ENCODE measurements around the gene GTF2H4. TPM values are rescaled to one million over a fixed set of nuclear protein-coding genes. Genes with fewer than 3 reads are reported as not detected.
"Not testable (repeated sequence)": the region's sequence is repeated elsewhere in the genome, so short reads cannot be mapped to it uniquely, and the experiment has no call there.

GTF2H4 gene
- total RNA-seq, 1 donor from 2014 or later = 65.3 TPM

- no peak for DNase-seq (ENCODE audit: low spot score)
- Mint-ChIP-seq H3K27ac (peak overlapping the region; percentile 72), H3K4me1 (ENCODE audit: low read depth) (peaks cover 22% of the 10 kb centered on the region), H3K4me3 (peak overlapping the region; percentile 99), H3K27me3 (ENCODE audit: insufficient read depth) (no peaks in the 10 kb centered on the region), H3K36me3 (ENCODE audit: low read depth) (peaks cover 29% of the 10 kb centered on the region), H3K9me3 (no peaks in the 10 kb centered on the region)
- intact Hi-C loops (cut with micrococcal nuclease) = loop anchor here (1.0 to 5.0 kb wide), 8 partner anchors 23 to 563 kb away; partner anchors contain the start of genes C6orf136, DHX16, NRM and PPP1R18
Measured at GRCh38 chr6:30908700-30909099, 693 bp downstream of the GTF2H4 start.

- H3K4me3 Mint-ChIP-seq = peak overlapping the region; percentile 38
- DNase-seq (ENCODE audit: low spot score); H3K27me3 Mint-ChIP-seq (ENCODE audit: insufficient read depth); intact Hi-C loops (cut with micrococcal nuclease); H3K27ac Mint-ChIP-seq; H3K9me3 Mint-ChIP-seq: not testable (repeated sequence)
- H3K4me1 Mint-ChIP-seq (ENCODE audit: low read depth) = peaks cover 33% of the 10 kb centered on the region
- H3K36me3 Mint-ChIP-seq (ENCODE audit: low read depth) = peaks cover 29% of the 10 kb centered on the region
Measured at GRCh38 chr6:30910473-30910872, 2.5 kb downstream of the GTF2H4 start.

GRCh38 chr6:30912746-30913520 lies 4.9 kb downstream of the GTF2H4 start:
- H3K36me3 Mint-ChIP-seq (ENCODE audit: low read depth) = peaks cover 43% of the 10 kb centered on the region
- no peaks in the 10 kb centered on the region for H3K27me3 Mint-ChIP-seq (ENCODE audit: insufficient read depth)
- no peaks in the 10 kb centered on the region for H3K9me3 Mint-ChIP-seq
- H3K4me3 Mint-ChIP-seq = peak overlapping the region; percentile 94
- intact Hi-C loops (cut with micrococcal nuclease) = no loop called here
- no peak for DNase-seq (ENCODE audit: low spot score)
- H3K4me1 Mint-ChIP-seq (ENCODE audit: low read depth) = peaks cover 50% of the 10 kb centered on the region
- no peak overlapping the region for H3K27ac Mint-ChIP-seq

- intact Hi-C loops (cut with micrococcal nuclease) = loop anchor here (1.0 to 2.0 kb wide), 5 partner anchors 85 to 550 kb away; partner anchors contain the start of gene TCF19
- no peak for DNase-seq (ENCODE audit: low spot score)
- H3K4me1 Mint-ChIP-seq (ENCODE audit: low read depth) = peaks cover 45% of the 10 kb centered on the region
- peak overlapping the region; percentile 94 for H3K4me3 Mint-ChIP-seq
- H3K27me3 Mint-ChIP-seq (ENCODE audit: insufficient read depth) = no peaks in the 10 kb centered on the region
- peaks cover 44% of the 10 kb centered on the region for H3K36me3 Mint-ChIP-seq (ENCODE audit: low read depth)
- H3K9me3 Mint-ChIP-seq = no peaks in the 10 kb centered on the region
- H3K27ac Mint-ChIP-seq = no peak overlapping the region
Measured at GRCh38 chr6:30913721-30914075, 5.7 kb downstream of the GTF2H4 start.

GRCh38 chr6:30914076-30914853 lies 6.3 kb downstream of the GTF2H4 start, which contains the start of gene VARS2:
TSS of gene VARS2 (plus strand) at chr6:30914238. CDS start at chr6:30914837, 599 bp downstream.
- H3K27me3 Mint-ChIP-seq (ENCODE audit: insufficient read depth) = no peaks in the 10 kb centered on the region
- intact Hi-C loops (cut with micrococcal nuclease) = loop anchor here (1.0 to 2.0 kb wide), 5 partner anchors 86 to 549 kb away; partner anchors contain the start of gene TCF19

GRCh38 chr6:30914854-30915590 lies 7.0 kb downstream of the GTF2H4 start:
- Mint-ChIP-seq H3K36me3 (ENCODE audit: low read depth) (peaks cover 48% of the 10 kb centered on the region), H3K27ac (peak overlapping the region; percentile 97), H3K4me1 (ENCODE audit: low read depth) (peaks cover 38% of the 10 kb centered on the region), H3K9me3 (no peaks in the 10 kb centered on the region), H3K27me3 (ENCODE audit: insufficient read depth) (no peaks in the 10 kb centered on the region), H3K4me3 (peak overlapping the region; percentile 94)
- no peak for DNase-seq (ENCODE audit: low spot score)
- intact Hi-C loops (cut with micrococcal nuclease) = loop anchor here (1.0 to 2.0 kb wide), 8 partner anchors 87 to 548 kb away; partner anchors contain the start of gene TCF19

More at GRCh38 chr6:30914076-30914853, 6.3 kb downstream of the GTF2H4 start, which contains the start of gene VARS2:
- H3K4me3 Mint-ChIP-seq = peak within 1 kb of the TSS; percentile 94
- peak within 1 kb of the TSS; percentile 97 for H3K27ac Mint-ChIP-seq
- peak; percentile 88 for DNase-seq (ENCODE audit: low spot score)
- peaks cover 40% of the 10 kb centered on the region for H3K4me1 Mint-ChIP-seq (ENCODE audit: low read depth)
- peaks cover 47% of the 10 kb centered on the region for H3K36me3 Mint-ChIP-seq (ENCODE audit: low read depth)
- no peaks in the 10 kb centered on the region for H3K9me3 Mint-ChIP-seq

- intact Hi-C loops (cut with micrococcal nuclease) = loop anchor here (1.0 to 2.0 kb wide), 4 partner anchors 127 to 233 kb away; no protein-coding TSS in a partner anchor
- Mint-ChIP-seq H3K4me3 (peak overlapping the region; percentile 94), H3K36me3 (ENCODE audit: low read depth) (peaks cover 51% of the 10 kb centered on the region), H3K27ac (peak overlapping the region; percentile 33), H3K9me3 (no peaks in the 10 kb centered on the region), H3K27me3 (ENCODE audit: insufficient read depth) (no peaks in the 10 kb centered on the region), H3K4me1 (ENCODE audit: low read depth) (peaks cover 38% of the 10 kb centered on the region)
- DNase-seq (ENCODE audit: low spot score) = no peak
Measured at GRCh38 chr6:30915591-30915946, 7.6 kb downstream of the GTF2H4 start.

GRCh38 chr6:30917041-30917440 lies 9.0 kb downstream of the GTF2H4 start:
- H3K27me3 Mint-ChIP-seq (ENCODE audit: insufficient read depth) = no peaks in the 10 kb centered on the region
- H3K36me3 Mint-ChIP-seq (ENCODE audit: low read depth) = peaks cover 45% of the 10 kb centered on the region
- no peak overlapping the region for H3K4me3 Mint-ChIP-seq
- no peak overlapping the region for H3K27ac Mint-ChIP-seq
- intact Hi-C loops (cut with micrococcal nuclease) = no loop called here
- peaks cover 38% of the 10 kb centered on the region for H3K4me1 Mint-ChIP-seq (ENCODE audit: low read depth)
- no peaks in the 10 kb centered on the region for H3K9me3 Mint-ChIP-seq
- no peak for DNase-seq (ENCODE audit: low spot score)

- intact Hi-C loops (cut with micrococcal nuclease) = no loop called here
- Mint-ChIP-seq H3K36me3 (ENCODE audit: low read depth) (peaks cover 45% of the 10 kb centered on the region), H3K27ac (no peak overlapping the region)
Measured at GRCh38 chr6:30917487-30917886, 9.5 kb downstream of the GTF2H4 start.

GRCh38 chr6:30918670-30919069 lies 10.7 kb downstream of the GTF2H4 start:
- Mint-ChIP-seq H3K36me3 (ENCODE audit: low read depth) (peaks cover 42% of the 10 kb centered on the region), H3K4me1 (ENCODE audit: low read depth) (peaks cover 32% of the 10 kb centered on the region), H3K27me3 (ENCODE audit: insufficient read depth) (no peaks in the 10 kb centered on the region), H3K9me3 (no peaks in the 10 kb centered on the region), H3K27ac (no peak overlapping the region), H3K4me3 (no peak overlapping the region)
- intact Hi-C loops (cut with micrococcal nuclease) = no loop called here
- no peak for DNase-seq (ENCODE audit: low spot score)

More at GRCh38 chr6:30917487-30917886, 9.5 kb downstream of the GTF2H4 start:
- Mint-ChIP-seq H3K4me1 (ENCODE audit: low read depth) (peaks cover 38% of the 10 kb centered on the region), H3K27me3 (ENCODE audit: insufficient read depth) (no peaks in the 10 kb centered on the region), H3K4me3 (no peak overlapping the region), H3K9me3 (no peaks in the 10 kb centered on the region)
- DNase-seq (ENCODE audit: low spot score) = no peak

GRCh38 chr6:30922447-30922852 lies 14.4 kb downstream of the GTF2H4 start:
- intact Hi-C loops (cut with micrococcal nuclease) = no loop called here
- Mint-ChIP-seq H3K9me3 (no peaks in the 10 kb centered on the region), H3K4me3 (no peak overlapping the region), H3K27me3 (ENCODE audit: insufficient read depth) (no peaks in the 10 kb centered on the region), H3K27ac (no peak overlapping the region), H3K4me1 (ENCODE audit: low read depth) (peaks cover 7% of the 10 kb centered on the region), H3K36me3 (ENCODE audit: low read depth) (peaks cover 44% of the 10 kb centered on the region)
- no peak for DNase-seq (ENCODE audit: low spot score)

GRCh38 chr6:30924040-30924627 lies 16.1 kb downstream of the GTF2H4 start:
- H3K9me3 Mint-ChIP-seq; H3K27me3 Mint-ChIP-seq (ENCODE audit: insufficient read depth); H3K4me1 Mint-ChIP-seq (ENCODE audit: low read depth); intact Hi-C loops (cut with micrococcal nuclease); H3K4me3 Mint-ChIP-seq; H3K27ac Mint-ChIP-seq; DNase-seq (ENCODE audit: low spot score): not testable (repeated sequence)
- peaks cover 43% of the 10 kb centered on the region for H3K36me3 Mint-ChIP-seq (ENCODE audit: low read depth)

Measured in activated T-helper 1 cell treated with anti-CD3 and anti-CD28 coated beads, Interleukin-12 subunit alpha, Interleukin-12 subunit beta, Interleukin-2, Interleukin-4 antibody, amounts not matched to agents 30 ng/mL and 10 ng/mL and 1 ng/mL, durations not matched to agents 14 hours and 24 hours and 36 hours (primary cell).